ENCODE measurements around the gene PLIN5. TPM values are rescaled to one million over a fixed set of nuclear protein-coding genes. Genes with fewer than 3 reads are reported as not detected.

The PLIN5 gene
- total RNA-seq, 1 donor from 2014 or later, result not detected

DNA sequence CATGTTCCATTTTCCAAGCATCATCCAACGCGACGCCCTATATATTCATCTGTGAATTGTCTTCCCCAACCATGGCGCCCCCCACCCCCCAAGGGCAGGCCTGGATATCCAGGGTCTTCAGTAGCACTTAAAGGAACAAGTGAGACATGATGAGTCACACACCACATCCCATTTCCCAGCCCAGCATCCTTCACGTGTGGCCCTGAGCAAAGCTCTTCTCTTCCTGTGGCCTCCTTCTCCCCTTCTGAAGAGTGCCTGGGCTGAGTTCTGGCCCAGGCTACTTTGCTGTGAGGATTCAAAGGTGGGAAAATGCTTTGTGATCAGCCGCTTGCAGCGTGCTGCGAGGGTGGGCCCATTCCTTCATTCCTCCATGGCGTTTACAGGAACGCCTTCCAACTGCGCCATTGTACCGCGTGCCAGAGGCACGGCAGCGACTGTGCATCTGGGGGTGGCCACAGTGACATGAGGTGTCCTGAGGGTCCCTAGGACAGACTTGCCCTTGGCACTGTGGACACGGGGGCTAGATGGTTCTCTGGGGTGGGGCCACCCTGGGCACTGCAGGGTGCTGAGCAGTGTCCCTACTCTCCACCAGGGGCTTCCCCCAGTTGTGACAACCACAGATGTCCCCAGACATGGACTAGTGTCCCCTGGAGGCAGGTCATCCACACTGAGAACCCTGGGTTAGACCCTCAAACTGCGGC lies 28.4 kb downstream of the PLIN5 start:
- H3K36me3 ChIP-seq (ENCODE audit: control insufficient read depth, insufficient read depth, low read length), result peaks cover 1% of the 10 kb centered on the region
- peak; percentile 9 for DNase-seq (ENCODE audit: low read depth)
- H3K27me3 ChIP-seq (ENCODE audit: control insufficient read depth, insufficient read depth, low read length), result no peaks in the 10 kb centered on the region

DNA sequence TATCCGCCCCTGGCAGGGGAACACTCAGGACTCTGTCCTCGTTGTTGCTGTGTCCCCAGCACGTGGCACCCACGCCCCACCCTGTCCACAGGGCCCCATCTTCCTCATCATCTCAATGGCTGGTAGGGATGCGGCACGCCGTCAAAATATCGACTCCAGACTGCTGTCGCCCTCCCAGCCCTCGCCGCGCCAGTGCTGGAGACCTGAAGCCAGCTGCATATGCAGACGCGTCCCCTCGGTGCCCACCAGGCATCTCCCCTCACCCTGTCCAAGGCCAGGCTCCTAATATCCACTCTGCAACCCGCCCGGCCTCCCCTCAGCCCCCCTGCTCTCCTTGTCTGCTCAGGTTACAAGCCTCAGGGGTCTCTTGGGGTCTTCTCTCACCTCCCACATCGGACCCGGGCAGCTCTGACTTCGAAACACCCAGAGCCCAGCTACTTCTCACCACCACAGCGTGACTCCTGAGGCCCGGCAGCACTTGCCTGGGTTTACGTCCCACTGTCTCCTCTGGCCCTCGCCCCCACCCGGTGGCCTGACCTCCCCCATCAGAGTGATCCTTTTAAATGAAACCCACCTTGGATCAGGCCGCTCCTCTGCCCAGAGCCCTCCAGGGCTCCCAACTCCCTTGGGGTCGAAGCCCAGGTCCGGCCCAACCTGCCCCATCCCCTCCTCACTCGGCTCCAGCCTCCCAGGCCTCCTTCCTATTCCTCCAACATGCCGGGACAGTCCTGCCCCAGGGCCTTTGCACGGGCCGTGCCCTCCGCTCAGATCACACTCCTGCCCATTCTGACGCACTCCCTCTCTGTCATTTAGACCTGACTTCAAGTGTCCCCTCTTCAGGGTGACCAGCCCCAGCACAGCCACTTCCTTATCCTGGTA lies 29.2 kb downstream of the PLIN5 start:
- TF ChIP-seq, protein P1, sequence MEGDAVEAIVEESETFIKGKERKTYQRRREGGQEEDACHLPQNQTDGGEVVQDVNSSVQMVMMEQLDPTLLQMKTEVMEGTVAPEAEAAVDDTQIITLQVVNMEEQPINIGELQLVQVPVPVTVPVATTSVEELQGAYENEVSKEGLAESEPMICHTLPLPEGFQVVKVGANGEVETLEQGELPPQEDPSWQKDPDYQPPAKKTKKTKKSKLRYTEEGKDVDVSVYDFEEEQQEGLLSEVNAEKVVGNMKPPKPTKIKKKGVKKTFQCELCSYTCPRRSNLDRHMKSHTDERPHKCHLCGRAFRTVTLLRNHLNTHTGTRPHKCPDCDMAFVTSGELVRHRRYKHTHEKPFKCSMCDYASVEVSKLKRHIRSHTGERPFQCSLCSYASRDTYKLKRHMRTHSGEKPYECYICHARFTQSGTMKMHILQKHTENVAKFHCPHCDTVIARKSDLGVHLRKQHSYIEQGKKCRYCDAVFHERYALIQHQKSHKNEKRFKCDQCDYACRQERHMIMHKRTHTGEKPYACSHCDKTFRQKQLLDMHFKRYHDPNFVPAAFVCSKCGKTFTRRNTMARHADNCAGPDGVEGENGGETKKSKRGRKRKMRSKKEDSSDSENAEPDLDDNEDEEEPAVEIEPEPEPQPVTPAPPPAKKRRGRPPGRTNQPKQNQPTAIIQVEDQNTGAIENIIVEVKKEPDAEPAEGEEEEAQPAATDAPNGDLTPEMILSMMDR (IDR thresholded peaks at IDR 0.05; ENCODE audit: insufficient read depth, low read length, poor library complexity, severe bottlenecking), result no peak
- no peak for DNase-seq (ENCODE audit: low read depth)
- no peaks in the 10 kb centered on the region for H3K27me3 ChIP-seq (ENCODE audit: control insufficient read depth, insufficient read depth, low read length)
- H3K4me3 ChIP-seq (ENCODE audit: low read depth, low read length), result no peak overlapping the region
- peaks cover 1% of the 10 kb centered on the region for H3K36me3 ChIP-seq (ENCODE audit: control insufficient read depth, insufficient read depth, low read length)

More for the DNA sequence above, 28.4 kb downstream of the PLIN5 start:
- TF ChIP-seq, protein P1 (IDR thresholded peaks at IDR 0.05; ENCODE audit: insufficient read depth, low read length, poor library complexity, severe bottlenecking), result no peak
- no peak overlapping the region for H3K4me3 ChIP-seq (ENCODE audit: low read depth, low read length)

DNA sequence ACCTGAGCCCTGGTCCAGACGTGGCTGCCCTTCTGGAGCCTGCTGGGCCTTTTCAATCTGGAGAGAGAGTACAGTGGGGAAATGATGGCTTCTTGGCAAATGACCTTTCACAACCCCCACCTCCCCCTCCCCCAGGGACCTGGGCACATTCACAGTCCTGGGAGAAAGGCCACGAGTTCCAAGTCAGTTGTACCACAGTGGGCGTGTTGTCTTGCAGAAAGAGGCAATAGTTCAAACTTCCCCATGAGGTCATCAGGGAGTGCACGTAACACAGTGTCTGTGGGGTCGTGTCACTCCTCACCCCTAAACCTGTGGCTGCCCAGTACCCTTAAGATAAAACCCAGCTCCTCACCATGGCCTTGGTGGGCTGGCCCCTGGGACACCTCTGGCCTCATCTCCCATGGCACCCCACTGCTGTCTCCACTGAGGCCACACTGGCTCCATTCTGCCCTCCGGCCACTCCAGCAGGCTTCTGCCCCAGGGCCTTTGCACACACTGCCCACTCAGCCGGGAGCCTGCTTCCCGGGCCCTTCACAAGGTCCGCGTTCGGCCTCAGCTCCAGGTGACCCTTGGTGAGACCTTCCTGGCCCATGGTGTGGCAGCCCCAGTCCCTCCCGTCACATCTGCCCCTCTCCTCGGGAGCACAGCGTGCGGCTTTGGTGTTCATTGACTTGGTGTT lies 30.0 kb downstream of the PLIN5 start:
- TF ChIP-seq, protein P1 (IDR thresholded peaks at IDR 0.05; ENCODE audit: insufficient read depth, low read length, poor library complexity, severe bottlenecking), result no peak
- Histone ChIP-seq H3K27me3 (ENCODE audit: control insufficient read depth, insufficient read depth, low read length) (no peaks in the 10 kb centered on the region), H3K36me3 (ENCODE audit: control insufficient read depth, insufficient read depth, low read length) (peaks cover 1% of the 10 kb centered on the region), H3K4me3 (ENCODE audit: low read depth, low read length) (no peak overlapping the region)
- DNase-seq (ENCODE audit: low read depth), result no peak

DNA sequence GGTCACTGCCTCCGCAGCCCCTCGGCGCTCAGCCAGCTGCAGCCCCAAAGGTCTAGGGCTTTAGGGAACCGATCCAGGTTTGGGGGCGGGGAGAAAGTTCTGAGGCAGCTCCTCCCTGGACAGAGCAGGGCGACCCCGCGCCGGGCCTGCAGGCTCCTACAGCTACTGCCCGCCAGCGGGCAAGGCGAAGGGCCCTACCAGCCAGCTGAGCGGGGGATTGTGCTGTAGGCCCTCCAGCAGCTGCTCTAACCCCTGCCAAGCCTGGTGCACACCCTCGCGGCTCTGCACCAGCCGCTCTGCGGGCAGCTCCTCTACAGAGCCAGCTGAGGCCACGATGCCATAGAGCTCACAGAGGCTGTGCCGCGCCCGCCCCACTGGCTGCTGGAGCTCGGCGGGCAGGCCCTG lies 30.7 kb downstream of the PLIN5 start:
- no peaks in the 10 kb centered on the region for H3K27me3 ChIP-seq (ENCODE audit: control insufficient read depth, insufficient read depth, low read length)
- peaks cover 1% of the 10 kb centered on the region for H3K36me3 ChIP-seq (ENCODE audit: control insufficient read depth, insufficient read depth, low read length)
- no peak for DNase-seq (ENCODE audit: low read depth)
- TF ChIP-seq, protein P1 (IDR thresholded peaks at IDR 0.05; ENCODE audit: insufficient read depth, low read length, poor library complexity, severe bottlenecking), result no peak
- H3K4me3 ChIP-seq (ENCODE audit: low read depth, low read length), result no peak overlapping the region

GRCh38 chr19:4503825-4504170 lies 31.2 kb downstream of the PLIN5 start:
- no peak overlapping the region for H3K4me3 ChIP-seq (ENCODE audit: low read depth, low read length)
- TF ChIP-seq, protein P1 (IDR thresholded peaks at IDR 0.05; ENCODE audit: insufficient read depth, low read length, poor library complexity, severe bottlenecking), result no peak
- no peaks in the 10 kb centered on the region for H3K27me3 ChIP-seq (ENCODE audit: control insufficient read depth, insufficient read depth, low read length)
- peaks cover 1% of the 10 kb centered on the region for H3K36me3 ChIP-seq (ENCODE audit: control insufficient read depth, insufficient read depth, low read length)
- no peak for DNase-seq (ENCODE audit: low read depth)
